Measurements from ENCODE around the gene FKBP15. TPM values are rescaled to one million over a fixed set of nuclear protein-coding genes. Genes with fewer than 3 reads are reported as not detected.
A peak's percentile ranks its signal among the peaks of the same experiment; 100 is the strongest.

The FKBP15 gene
- total and polyA plus RNA-seq, 8 donors, result 7.5 to 16.5 (median 10.0) TPM

GRCh38 chr9:113205432-113205831, 15.6 kb downstream of the FKBP15 start:
- WGBS, 2 donors, result 90 to 91% methylated on average over 2 of the region's 2 CpGs
- TF ChIP-seq CTCF (IDR thresholded peaks at IDR 0.05), result no peak
- Histone ChIP-seq H3K27me3 (no peaks in the 10 kb centered on the region), H3K9me3 (no peaks in the 10 kb centered on the region), H3K4me3 (no peak overlapping the region), H3K4me1 (no peaks in the 10 kb centered on the region), H3K27ac (no peak overlapping the region), H3K36me3 (peaks cover 0 to 23% (median 5%) of the 10 kb centered on the region in 3 donors)
- FAIRE-seq (no peak), DNase-seq (no peak), ATAC-seq (no peak)
- intact Hi-C loops (cut with DNase I), result no loop called here

- no peak for ATAC-seq
- H3K9me3 ChIP-seq, result no peaks in the 10 kb centered on the region
- no peak for FAIRE-seq
- no peak overlapping the region for H3K27ac ChIP-seq
- H3K36me3 ChIP-seq, result peaks cover 0 to 49% (median 13%) of the 10 kb centered on the region in 3 donors
- intact Hi-C loops (cut with DNase I), result no loop called here
- TF ChIP-seq CTCF (IDR thresholded peaks at IDR 0.05), result no peak
- no peaks in the 10 kb centered on the region for H3K4me1 ChIP-seq
- 77% methylated on average over 4 of the region's 4 CpGs for WGBS, 2 donors
- no peaks in the 10 kb centered on the region for H3K27me3 ChIP-seq
- H3K4me3 ChIP-seq, result no peak overlapping the region
- DNase-seq, result no peak
Observed at GRCh38 chr9:113199683-113200329, 21.3 kb downstream of the FKBP15 start.

- H3K9me3 ChIP-seq, result no peaks in the 10 kb centered on the region
- intact Hi-C loops (cut with DNase I), result no loop called here
- no peak overlapping the region for H3K27ac ChIP-seq
- ATAC-seq, result no peak
- no peak overlapping the region for H3K4me3 ChIP-seq
- H3K27me3 ChIP-seq, result no peaks in the 10 kb centered on the region
- no peak for FAIRE-seq
- peaks cover 7 to 21% (median 9%) of the 10 kb centered on the region in 3 donors for H3K36me3 ChIP-seq
- 61 to 64% methylated on average over 2 of the region's 2 CpGs for whole genome bisulfite sequencing, 2 donors
- no peaks in the 10 kb centered on the region for H3K4me1 ChIP-seq
- DNase-seq, result no peak
- TF ChIP-seq CTCF (IDR thresholded peaks at IDR 0.05), result no peak
Observed at GRCh38 chr9:113192455-113192854, 28.6 kb downstream of the FKBP15 start.

GRCh38 chr9:113187929-113188595, 33.0 kb downstream of the FKBP15 start:
- TF ChIP-seq CTCF (IDR thresholded peaks at IDR 0.05), result no peak
- intact Hi-C loops (cut with DNase I), result no loop called here
- no peaks in the 10 kb centered on the region for H3K4me1 ChIP-seq
- DNase-seq (peak in 1 of 6 donors; percentile 35), FAIRE-seq (no peak), ATAC-seq (peak in 3 of 4 donors; percentile 61 to 88 (median 84))
- peaks cover 12 to 54% (median 15%) of the 10 kb centered on the region in 3 donors for H3K36me3 ChIP-seq
- no peaks in the 10 kb centered on the region for H3K27me3 ChIP-seq
- no peaks in the 10 kb centered on the region for H3K9me3 ChIP-seq
- peak overlapping the region in 2 of 4 donors; percentile 3 to 26 for H3K27ac ChIP-seq
- H3K4me3 ChIP-seq, result no peak overlapping the region
- WGBS, 2 donors, result 84 to 89% methylated on average over 9 of the region's 9 CpGs

Data from pancreas (tissue), 10 donors.